Sigmoid colon (tissue), 7 donors: ENCODE data around the gene CACNA2D3. TPM values are rescaled to one million over a fixed set of nuclear protein-coding genes. Genes with fewer than 3 reads are reported as not detected.

Experiments
- DNase-seq: peaks from one replicate; pipeline ENCODE4 v3.0.0-alpha.2; 2019
- H3K27ac ChIP-seq, 4 donors: fragments of 200-600 bp; sonication (generic); one replicate each; pipeline ENCODE4 v1.5.1; 2016 to 2019; ENCODE audit warnings: mild to moderate bottlenecking in 1 of 4
- H3K27me3 ChIP-seq, 3 donors: fragments of 200-600 bp; sonication (generic); one replicate each; pipeline ENCODE4 v1.5.1; 2019; ENCODE audit warnings: mild to moderate bottlenecking in 1 of 3
- H3K36me3 ChIP-seq, 4 donors: fragments of 200-600 bp; sonication (generic); one replicate each; pipeline ENCODE4 v1.5.1; 2016 to 2019
- H3K4me1 ChIP-seq, 4 donors: fragments of 200-600 bp; sonication (generic); one replicate each; pipeline ENCODE4 v1.5.1; 2017 to 2019
- H3K4me3 ChIP-seq, 4 donors: fragments of 200-600 bp; sonication (generic); one replicate each; pipeline ENCODE4 v1.5.1; 2017 to 2019; ENCODE audit warnings: mild to moderate bottlenecking in 2 of 4, moderate library complexity in 1 of 4
- H3K9me3 ChIP-seq, 4 donors: fragments of 200-600 bp in 3 of 4; sonication (generic) in 3 of 4; one replicate each; pipeline versions ENCODE4 v1.5.1 to v1.6.1; 2013 to 2019
- CTCF ChIP-seq, 4 experiments: fragments of 450-650 bp in 3 of 4; fragments of 200-600 bp in 1 of 4; IDR thresholded peaks; one replicate each; pipeline ENCODE4 v1.5.1; 2016 to 2019; ENCODE audit warnings: antibody characterized with exemption in 4 of 4, mild to moderate bottlenecking in 3 of 4, moderate library complexity in 2 of 4
- EP300 ChIP-seq, 4 donors: sonication (generic); formaldehyde crosslinking; IDR thresholded peaks; one replicate each; pipeline ENCODE4 v1.6.1; 2017; ENCODE audit warnings: antibody characterized with exemption in 4 of 4
- POLR2A ChIP-seq, 2 donors: fragments of 450-650 bp; IDR thresholded peaks; one replicate each; pipeline ENCODE4 v1.6.1; 2016; ENCODE audit warnings: antibody characterized with exemption in 2 of 2, mild to moderate bottlenecking in 2 of 2, moderate library complexity in 2 of 2
- POLR2AphosphoS5 ChIP-seq, 4 donors: sonication (generic); formaldehyde crosslinking; IDR thresholded peaks; one replicate each; pipeline ENCODE4 v1.6.1; 2017; ENCODE audit warnings: antibody characterized with exemption in 4 of 4
- WGBS, 2 donors: extraction: QIAGEN DNeasy Blood & Tissue Kit; methylation state at CpG; one replicate each; pipeline ENCODE4 v1.1.7; 2013; 5-methylcytosine and 5-hydroxymethylcytosine counted together
- intact Hi-C: fragments of 100-400 bp; cut with DNase I; formaldehyde crosslinking; loops from one replicate; pipeline ENCODE4 v1.15.1; 2023
- polyA plus RNA-seq, 3 donors: library from polyadenylated mRNA; stranded (reverse); fragments of 200-250 nt; gene quantifications; one replicate each; pipeline ENCODE4 v1.2.3, GENCODE V29; 2013
- total RNA-seq, 4 donors: library from RNA; depleted of rRNA; stranded (reverse); fragments of >200 nt; gene quantifications; one replicate each; pipeline ENCODE4 v1.1.0, GENCODE V29; 2016
- donor health status: healthy with polysubstance abuse.
- donor health status: Bipolar disorder and iron deficiency.
- donor health status: healthy.

CACNA2D3 gene
- total and polyA plus RNA-seq, 7 donors: 0.32 to 10.2 (median 4.8) TPM; not detected in 1

- no peak for DNase-seq
- intact Hi-C loops: no loop called here
- Histone ChIP-seq H3K9me3 (no peaks in the 10 kb centered on the region), H3K27me3 (no peaks in the 10 kb centered on the region), H3K36me3 (no peaks in the 10 kb centered on the region), H3K4me1 (peaks cover 0 to 9% (median 7%) of the 10 kb centered on the region in 4 donors), H3K27ac (no peak overlapping the region), H3K4me3 (no peak overlapping the region)
- 71 to 77% methylated on average over 19 of the region's 19 CpGs for WGBS, 2 donors
- TF ChIP-seq EP300 (IDR thresholded peaks at IDR 0.05) (no peak), POLR2A (IDR thresholded peaks at IDR 0.05) (no peak), CTCF (IDR thresholded peaks at IDR 0.05) (no peak), POLR2AphosphoS5 (IDR thresholded peaks at IDR 0.05) (no peak)
These were observed 428.0 kb downstream of the CACNA2D3 start for GRCh38 chr3:54550221-54550977.

GRCh38 chr3:54556630-54557029, 434.3 kb downstream of the CACNA2D3 start:
- intact Hi-C loops: no loop called here
- H3K36me3 ChIP-seq: no peaks in the 10 kb centered on the region
- no peak for TF ChIP-seq CTCF (IDR thresholded peaks at IDR 0.05)
- H3K4me1 ChIP-seq: no peaks in the 10 kb centered on the region
- H3K27me3 ChIP-seq: no peaks in the 10 kb centered on the region
- H3K4me3 ChIP-seq: no peak overlapping the region
- H3K27ac ChIP-seq: no peak overlapping the region
- peaks cover 0 to 2% (median 0%) of the 10 kb centered on the region in 4 donors for H3K9me3 ChIP-seq
- DNase-seq: no peak
- 42 to 58% methylated on average over 4 of the region's 4 CpGs for WGBS, 2 donors

- Histone ChIP-seq H3K36me3 (no peaks in the 10 kb centered on the region), H3K9me3 (peaks cover 0 to 2% (median 0%) of the 10 kb centered on the region in 4 donors), H3K4me3 (no peak overlapping the region), H3K27ac (no peak overlapping the region), H3K4me1 (no peaks in the 10 kb centered on the region), H3K27me3 (no peaks in the 10 kb centered on the region)
- intact Hi-C loops: no loop called here
- no peak for DNase-seq
- 51 to 81% methylated on average over 12 of the region's 12 CpGs for WGBS, 2 donors
- TF ChIP-seq EP300 (IDR thresholded peaks at IDR 0.05): no peak
- no peak for TF ChIP-seq POLR2AphosphoS5 (IDR thresholded peaks at IDR 0.05)
- no peak for TF ChIP-seq CTCF (IDR thresholded peaks at IDR 0.05)
- no peak for TF ChIP-seq POLR2A (IDR thresholded peaks at IDR 0.05)
These were observed 435.4 kb downstream of the CACNA2D3 start for GRCh38 chr3:54557538-54558428.

GRCh38 chr3:54563501-54564200, 441.3 kb downstream of the CACNA2D3 start:
- H3K27me3 ChIP-seq: no peaks in the 10 kb centered on the region
- peaks cover 0 to 2% (median 0%) of the 10 kb centered on the region in 4 donors for H3K9me3 ChIP-seq
- H3K27ac ChIP-seq: no peak overlapping the region
- WGBS, 2 donors: 65 to 79% methylated on average over 12 of the region's 12 CpGs
- H3K4me3 ChIP-seq: no peak overlapping the region
- intact Hi-C loops: no loop called here
- TF ChIP-seq EP300 (IDR thresholded peaks at IDR 0.05) (no peak), CTCF (IDR thresholded peaks at IDR 0.05) (no peak), POLR2A (IDR thresholded peaks at IDR 0.05) (no peak), POLR2AphosphoS5 (IDR thresholded peaks at IDR 0.05) (no peak)
- DNase-seq: no peak
- H3K4me1 ChIP-seq: no peaks in the 10 kb centered on the region
- H3K36me3 ChIP-seq: no peaks in the 10 kb centered on the region
